Measurements from ENCODE around the gene CCR5. TPM values are rescaled to one million over a fixed set of nuclear protein-coding genes. Genes with fewer than 3 reads are reported as not detected.

Gene CCR5
- total and polyA plus RNA-seq, 9 of the 15 experiments (the other 6 are each of a cell fraction or from before 2014, with no cell fraction given): not detected

- TF ChIP-seq ATF2 (CRISPR knock-in tag; IDR thresholded peaks at IDR 0.05) (no peak), RBBP5 (IDR thresholded peaks at IDR 0.05; ENCODE audit: borderline replicate concordance, insufficient read depth, low read length, poor library complexity, severe bottlenecking) (no peak), FOSL1 (tag; conservative IDR thresholded peaks at IDR 0.05) (0 out of 2 replicates have a peak, but pooled peaks have one; percentile 31), ZNF133 (CRISPR knock-in tag; IDR thresholded peaks at IDR 0.05) (no peak), RNF2 (IDR thresholded peaks at IDR 0.05) (0 out of 2 replicates have a peak, but pooled peaks have one; percentile 18), RB1 (IDR thresholded peaks at IDR 0.05; ENCODE audit: low read depth) (no peak), EP300 (IDR thresholded peaks at IDR 0.05; ENCODE audit: low read length) (no peak), ZBTB12 (CRISPR knock-in tag; IDR thresholded peaks at IDR 0.05) (0 out of 2 replicates have a peak, but pooled peaks have one; percentile 25), IRF1 (CRISPR knock-in tag; IDR thresholded peaks at IDR 0.05; ENCODE audit: borderline replicate concordance) (no peak), ZBTB17 (CRISPR knock-in tag; IDR thresholded peaks at IDR 0.05) (peak; percentile 99), SNIP1 (IDR thresholded peaks at IDR 0.05; ENCODE audit: low read depth) (no peak), ZNF184 (CRISPR knock-in tag; IDR thresholded peaks at IDR 0.05) (no peak), ZNF655 (CRISPR knock-in tag; IDR thresholded peaks at IDR 0.05) (no peak), ZNF197 (CRISPR knock-in tag; IDR thresholded peaks at IDR 0.05; ENCODE audit: low read depth) (no peak), PCBP2 (IDR thresholded peaks at IDR 0.05; ENCODE audit: low read depth, low read length, poor library complexity, severe bottlenecking) (no peak), PHF21A (IDR thresholded peaks at IDR 0.05; ENCODE audit: borderline replicate concordance, low read depth) (no peak), CAMTA2 (CRISPR knock-in tag; conservative IDR thresholded peaks at IDR 0.05) (no peak), SAFB (IDR thresholded peaks at IDR 0.05; ENCODE audit: borderline replicate concordance, low read depth, low read length) (no peak), TARDBP (IDR thresholded peaks at IDR 0.05) (no peak), ZFP91 (CRISPR knock-in tag; IDR thresholded peaks at IDR 0.05) (no peak), ATF4 (CRISPR knock-in tag; IDR thresholded peaks at IDR 0.05) (peak; percentile 69), POU5F1 (IDR thresholded peaks at IDR 0.05; ENCODE audit: borderline replicate concordance, low read depth, low read length, partially characterized antibody) (no peak)
Observed at GRCh38 chr3:46416125-46416810, 45.5 kb downstream of the CCR5 start (continued).

Measured in K562 (cell line).